ENCODE measurements around the gene GMPPA. TPM values are rescaled to one million over a fixed set of nuclear protein-coding genes. Genes with fewer than 3 reads are reported as not detected.

Gene GMPPA
- total RNA-seq, 1 donor from 2014 or later, result 30.2 TPM

- TF ChIP-seq, protein P1, sequence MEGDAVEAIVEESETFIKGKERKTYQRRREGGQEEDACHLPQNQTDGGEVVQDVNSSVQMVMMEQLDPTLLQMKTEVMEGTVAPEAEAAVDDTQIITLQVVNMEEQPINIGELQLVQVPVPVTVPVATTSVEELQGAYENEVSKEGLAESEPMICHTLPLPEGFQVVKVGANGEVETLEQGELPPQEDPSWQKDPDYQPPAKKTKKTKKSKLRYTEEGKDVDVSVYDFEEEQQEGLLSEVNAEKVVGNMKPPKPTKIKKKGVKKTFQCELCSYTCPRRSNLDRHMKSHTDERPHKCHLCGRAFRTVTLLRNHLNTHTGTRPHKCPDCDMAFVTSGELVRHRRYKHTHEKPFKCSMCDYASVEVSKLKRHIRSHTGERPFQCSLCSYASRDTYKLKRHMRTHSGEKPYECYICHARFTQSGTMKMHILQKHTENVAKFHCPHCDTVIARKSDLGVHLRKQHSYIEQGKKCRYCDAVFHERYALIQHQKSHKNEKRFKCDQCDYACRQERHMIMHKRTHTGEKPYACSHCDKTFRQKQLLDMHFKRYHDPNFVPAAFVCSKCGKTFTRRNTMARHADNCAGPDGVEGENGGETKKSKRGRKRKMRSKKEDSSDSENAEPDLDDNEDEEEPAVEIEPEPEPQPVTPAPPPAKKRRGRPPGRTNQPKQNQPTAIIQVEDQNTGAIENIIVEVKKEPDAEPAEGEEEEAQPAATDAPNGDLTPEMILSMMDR (IDR thresholded peaks at IDR 0.05; ENCODE audit: unreplicated experiment), result no peak
- Mint-ChIP-seq H3K27me3 (ENCODE audit: unreplicated experiment) (peaks cover 18% of the 10 kb centered on the region), H3K9me3 (ENCODE audit: unreplicated experiment) (no peaks in the 10 kb centered on the region), H3K4me1 (ENCODE audit: unreplicated experiment) (peaks cover 53% of the 10 kb centered on the region), H3K27ac (ENCODE audit: unreplicated experiment) (no peak overlapping the region), H3K36me3 (ENCODE audit: low read depth, unreplicated experiment) (peaks cover 24% of the 10 kb centered on the region), H3K4me3 (ENCODE audit: unreplicated experiment) (no peak overlapping the region)
- no peak for DNase-seq (ENCODE audit: low spot score)
These were observed 3.2 kb downstream of the GMPPA start for GRCh38 chr2:219501849-219502248.

GRCh38 chr2:219502618-219503017, 3.9 kb downstream of the GMPPA start:
- peaks cover 56% of the 10 kb centered on the region for H3K4me1 Mint-ChIP-seq (ENCODE audit: unreplicated experiment)
- H3K27ac Mint-ChIP-seq (ENCODE audit: unreplicated experiment), result peak overlapping the region; percentile 24
- H3K36me3 Mint-ChIP-seq (ENCODE audit: low read depth, unreplicated experiment), result peaks cover 24% of the 10 kb centered on the region
- H3K9me3 Mint-ChIP-seq (ENCODE audit: unreplicated experiment), result no peaks in the 10 kb centered on the region
- DNase-seq (ENCODE audit: low spot score), result no peak
- no peak overlapping the region for H3K4me3 Mint-ChIP-seq (ENCODE audit: unreplicated experiment)
- H3K27me3 Mint-ChIP-seq (ENCODE audit: unreplicated experiment), result peaks cover 16% of the 10 kb centered on the region
- TF ChIP-seq, protein P1 (IDR thresholded peaks at IDR 0.05; ENCODE audit: unreplicated experiment), result no peak

- TF ChIP-seq, protein P1 (IDR thresholded peaks at IDR 0.05; ENCODE audit: unreplicated experiment), result no peak
- no peak overlapping the region for H3K27ac Mint-ChIP-seq (ENCODE audit: unreplicated experiment)
- H3K4me3 Mint-ChIP-seq (ENCODE audit: unreplicated experiment), result no peak overlapping the region
- peaks cover 49% of the 10 kb centered on the region for H3K4me1 Mint-ChIP-seq (ENCODE audit: unreplicated experiment)
- no peak for DNase-seq (ENCODE audit: low spot score)
- peaks cover 20% of the 10 kb centered on the region for H3K36me3 Mint-ChIP-seq (ENCODE audit: low read depth, unreplicated experiment)
- H3K27me3 Mint-ChIP-seq (ENCODE audit: unreplicated experiment), result peaks cover 8% of the 10 kb centered on the region
- no peaks in the 10 kb centered on the region for H3K9me3 Mint-ChIP-seq (ENCODE audit: unreplicated experiment)
These were observed 6.9 kb downstream of the GMPPA start for GRCh38 chr2:219505585-219505984.

GRCh38 chr2:219506153-219506801, 7.6 kb downstream of the GMPPA start:
- TF ChIP-seq, protein P1 (IDR thresholded peaks at IDR 0.05; ENCODE audit: unreplicated experiment), result no peak
- H3K36me3 Mint-ChIP-seq (ENCODE audit: low read depth, unreplicated experiment), result peaks cover 20% of the 10 kb centered on the region
- peaks cover 8% of the 10 kb centered on the region for H3K27me3 Mint-ChIP-seq (ENCODE audit: unreplicated experiment)
- H3K9me3 Mint-ChIP-seq (ENCODE audit: unreplicated experiment), result no peaks in the 10 kb centered on the region
- no peak overlapping the region for H3K27ac Mint-ChIP-seq (ENCODE audit: unreplicated experiment)
- peaks cover 43% of the 10 kb centered on the region for H3K4me1 Mint-ChIP-seq (ENCODE audit: unreplicated experiment)
- no peak overlapping the region for H3K4me3 Mint-ChIP-seq (ENCODE audit: unreplicated experiment)
- no peak for DNase-seq (ENCODE audit: low spot score)

DNA sequence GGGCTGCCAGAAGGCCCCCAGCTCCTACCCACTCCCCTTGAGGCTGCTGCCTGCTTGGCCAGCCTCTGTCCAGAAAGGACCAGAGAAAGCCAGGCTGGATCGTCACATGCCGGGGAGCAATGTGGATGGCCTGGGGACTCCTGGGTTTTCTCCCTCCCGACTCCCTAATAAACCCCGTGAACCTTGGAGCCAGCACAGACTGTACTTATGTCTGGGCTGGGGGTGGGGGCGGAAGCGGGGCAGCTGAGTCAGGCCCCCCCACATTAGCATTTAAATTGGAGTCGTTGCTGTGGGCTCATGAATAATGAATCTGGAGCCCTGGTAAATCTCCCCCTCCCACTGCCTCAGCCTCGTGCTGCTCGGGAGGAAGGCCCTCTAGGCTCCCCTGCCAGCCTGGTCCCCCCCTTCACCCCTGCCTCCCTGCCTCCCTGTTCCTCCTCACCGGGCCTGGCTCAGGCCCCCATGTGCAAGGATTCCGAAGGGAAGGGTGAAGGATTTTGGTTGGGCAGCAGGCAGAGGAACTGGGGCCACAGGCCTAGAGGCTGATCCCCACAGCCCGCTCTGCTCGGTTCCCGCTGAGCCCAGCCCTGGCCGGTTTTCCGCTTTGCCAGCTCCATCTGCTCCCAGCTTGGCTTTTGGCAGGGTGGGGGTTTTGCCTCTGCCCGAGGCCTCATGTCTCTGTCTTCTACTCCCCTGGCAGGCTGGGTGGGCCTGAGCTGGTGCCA, 8.3 kb downstream of the GMPPA start:
- peaks cover 39% of the 10 kb centered on the region for H3K4me1 Mint-ChIP-seq (ENCODE audit: unreplicated experiment)
- no peak for DNase-seq (ENCODE audit: low spot score)
- no peak overlapping the region for H3K4me3 Mint-ChIP-seq (ENCODE audit: unreplicated experiment)
- no peaks in the 10 kb centered on the region for H3K9me3 Mint-ChIP-seq (ENCODE audit: unreplicated experiment)
- TF ChIP-seq, protein P1 (IDR thresholded peaks at IDR 0.05; ENCODE audit: unreplicated experiment), result no peak
- H3K36me3 Mint-ChIP-seq (ENCODE audit: low read depth, unreplicated experiment), result peaks cover 20% of the 10 kb centered on the region
- H3K27me3 Mint-ChIP-seq (ENCODE audit: unreplicated experiment), result peaks cover 10% of the 10 kb centered on the region
- no peak overlapping the region for H3K27ac Mint-ChIP-seq (ENCODE audit: unreplicated experiment)
